Measurements from ENCODE around the gene OPA1.

DNA sequence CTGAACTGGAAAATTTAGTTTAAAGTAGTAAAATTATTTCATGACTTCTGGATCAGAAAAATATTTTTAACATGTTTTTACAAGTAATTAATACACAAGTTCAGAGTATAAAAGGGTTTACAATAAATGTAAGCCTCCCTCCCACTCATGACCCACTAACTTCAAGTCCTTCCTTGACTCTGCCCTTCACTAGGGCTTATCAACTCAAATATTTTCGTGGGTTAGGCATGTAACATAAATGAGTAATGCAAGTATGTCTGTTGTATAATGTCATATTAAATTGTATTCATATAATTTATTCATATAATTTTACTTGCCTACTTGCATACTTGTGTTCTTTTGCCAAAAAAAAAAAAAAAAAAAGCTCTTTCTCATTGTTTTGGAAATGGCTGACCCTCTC is 3.4 kb upstream of the OPA1 start:
- TF ChIP-seq, protein P1, sequence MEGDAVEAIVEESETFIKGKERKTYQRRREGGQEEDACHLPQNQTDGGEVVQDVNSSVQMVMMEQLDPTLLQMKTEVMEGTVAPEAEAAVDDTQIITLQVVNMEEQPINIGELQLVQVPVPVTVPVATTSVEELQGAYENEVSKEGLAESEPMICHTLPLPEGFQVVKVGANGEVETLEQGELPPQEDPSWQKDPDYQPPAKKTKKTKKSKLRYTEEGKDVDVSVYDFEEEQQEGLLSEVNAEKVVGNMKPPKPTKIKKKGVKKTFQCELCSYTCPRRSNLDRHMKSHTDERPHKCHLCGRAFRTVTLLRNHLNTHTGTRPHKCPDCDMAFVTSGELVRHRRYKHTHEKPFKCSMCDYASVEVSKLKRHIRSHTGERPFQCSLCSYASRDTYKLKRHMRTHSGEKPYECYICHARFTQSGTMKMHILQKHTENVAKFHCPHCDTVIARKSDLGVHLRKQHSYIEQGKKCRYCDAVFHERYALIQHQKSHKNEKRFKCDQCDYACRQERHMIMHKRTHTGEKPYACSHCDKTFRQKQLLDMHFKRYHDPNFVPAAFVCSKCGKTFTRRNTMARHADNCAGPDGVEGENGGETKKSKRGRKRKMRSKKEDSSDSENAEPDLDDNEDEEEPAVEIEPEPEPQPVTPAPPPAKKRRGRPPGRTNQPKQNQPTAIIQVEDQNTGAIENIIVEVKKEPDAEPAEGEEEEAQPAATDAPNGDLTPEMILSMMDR (conservative IDR thresholded peaks at IDR 0.05; ENCODE audit: low read length), result no peak
- no peak for TF ChIP-seq EZH2phosphoT487 (IDR thresholded peaks at IDR 0.05; ENCODE audit: borderline replicate concordance, low read depth, low read length)
